Endothelial cell of umbilical vein (primary cell): ENCODE measurements around the gene COL23A1. TPM values are rescaled to one million over a fixed set of nuclear protein-coding genes. Genes with fewer than 3 reads are reported as not detected.

Experiments used
- BruUV-seq: library from RNA; stranded (reverse); fragments of 400-500 nt; replicated peaks from 2 replicates; lab custom pipeline; 2021; lab: Mats Ljungman, UMichigan
- CTCF ChIA-PET: fragments of 300-600, 350-600 bp; sonication (Branson Sonifier 250); formaldehyde crosslinking; loops from one replicate; lab custom pipeline; 2021; ENCODE audit warnings: antibody characterized with exemption, inconsistent platforms; lab: Charles Lee
- POLR2A ChIA-PET: fragments of 300-600, 350-600 bp; sonication (Branson Sonifier 250); formaldehyde crosslinking; loops from one replicate; lab custom pipeline; 2021; ENCODE audit warnings: antibody characterized with exemption, inconsistent platforms; lab: Charles Lee
- DNase-seq: peaks from one replicate; pipeline ENCODE4 v3.0.0-alpha.2; 2011; ENCODE audit warnings: low read depth, low spot score
- FAIRE-seq: peaks from 2 replicates; lab custom pipeline; 2011; peaks lifted over from hg19 to GRCh38; lab: Jason Lieb, UNC
- H2AFZ ChIP-seq: 2 replicates; pipeline ENCODE4 v1.6.0; 2012; ENCODE audit warnings: low read depth, low read length, control low read depth, inconsistent platforms
- H3K27ac ChIP-seq: 2 replicates; pipeline ENCODE4 v1.5.1; 2011; ENCODE audit warnings: low read depth, mild to moderate bottlenecking, control low read depth, low read length, moderate library complexity; ENCODE audit not compliant: insufficient read depth
- H3K27me3 ChIP-seq, 2 experiments: 2 replicates each; pipeline versions ENCODE4 v1.6.0 to v1.6.1; 2011; ENCODE audit warnings: low read length in 2 of 2, mixed read lengths in 1 of 2; ENCODE audit not compliant: control insufficient read depth in 2 of 2, insufficient read depth in 2 of 2
- H3K36me3 ChIP-seq, 2 experiments: 2 replicates in 1 of 2; 3 replicates in 1 of 2; pipeline ENCODE4 v1.5.1; 2011; ENCODE audit warnings: low read length in 2 of 2, mild to moderate bottlenecking in 1 of 2, moderate library complexity in 1 of 2; ENCODE audit not compliant: control insufficient read depth in 2 of 2, insufficient read depth in 2 of 2; ENCODE audit errors: extremely low read depth in 1 of 2
- H3K4me1 ChIP-seq: 3 replicates; pipeline ENCODE4 v1.5.1; 2011; ENCODE audit warnings: mild to moderate bottlenecking, low read length; ENCODE audit not compliant: control insufficient read depth, insufficient read depth; ENCODE audit errors: extremely low read depth
- H3K4me2 ChIP-seq: 2 replicates; pipeline ENCODE4 v1.6.1; 2011; ENCODE audit warnings: low read length, control low read depth, mixed read lengths; ENCODE audit not compliant: insufficient read depth
- H3K4me3 ChIP-seq, 3 experiments: fragments of 200-600 bp in 1 of 3; sonication (generic), shearing (Covaris generic) in 1 of 3; replicated peaks in 1 of 3; 2 replicates each; pipeline ENCODE4 v1.5.1; 2011 to 2016; ENCODE audit warnings: control low read depth in 3 of 3, low read length in 3 of 3, mild to moderate bottlenecking in 2 of 3, inconsistent platforms in 1 of 3, low read depth in 1 of 3, moderate library complexity in 1 of 3; ENCODE audit not compliant: insufficient read depth in 1 of 3
- H3K79me2 ChIP-seq: 2 replicates; pipeline ENCODE4 v1.6.0; 2012; ENCODE audit warnings: low read length, inconsistent platforms; ENCODE audit not compliant: control insufficient read depth, insufficient read depth
- H3K9ac ChIP-seq: replicated peaks from 2 replicates; pipeline ENCODE3; 2011; ENCODE audit warnings: low read length, control low read depth; ENCODE audit not compliant: insufficient read depth; ENCODE audit errors: extremely low read depth
- H3K9me1 ChIP-seq: replicated peaks from 3 replicates; pipeline ENCODE4 v1.6.0; 2011; ENCODE audit warnings: mild to moderate bottlenecking, low read length; ENCODE audit not compliant: control insufficient read depth, insufficient read depth; ENCODE audit errors: extremely low read depth
- H3K9me3 ChIP-seq: replicated peaks from 2 replicates; pipeline ENCODE4 v1.5.1; 2012; ENCODE audit warnings: low read length, inconsistent platforms; ENCODE audit not compliant: control insufficient read depth, insufficient read depth
- H4K20me1 ChIP-seq: replicated peaks from 2 replicates; pipeline ENCODE3; 2011; ENCODE audit warnings: mild to moderate bottlenecking, low read length; ENCODE audit not compliant: control insufficient read depth, insufficient read depth; ENCODE audit errors: extremely low read depth
- CTCF ChIP-seq, 2 donors: IDR thresholded peaks; 1 replicate in 1 of 2; 2 replicates in 1 of 2; pipeline ENCODE4 v1.5.1; 2011; ENCODE audit warnings: low read length in 2 of 2, mild to moderate bottlenecking in 2 of 2, moderate library complexity in 2 of 2, control low read depth in 1 of 2, inconsistent platforms in 1 of 2, low read depth in 1 of 2; ENCODE audit not compliant: insufficient read depth in 1 of 2; ENCODE audit errors: extremely low read depth in 1 of 2
- EZH2 ChIP-seq: IDR thresholded peaks from 2 replicates; pipeline ENCODE4 v1.6.1; 2012; ENCODE audit warnings: borderline replicate concordance, low read depth, mild to moderate bottlenecking, moderate library complexity, low read length, inconsistent platforms; ENCODE audit not compliant: severe bottlenecking
- GATA2 ChIP-seq: IDR thresholded peaks from 2 replicates; pipeline ENCODE4 v1.7.0; 2011; ENCODE audit warnings: low read depth, mild to moderate bottlenecking, moderate library complexity, mixed read lengths, low read length; ENCODE audit not compliant: insufficient read length, insufficient read depth
- JUN ChIP-seq: IDR thresholded peaks from 2 replicates; pipeline ENCODE4 v1.6.1; 2011; ENCODE audit warnings: borderline replicate concordance, low read depth; ENCODE audit not compliant: insufficient read length, insufficient read depth
- MAX ChIP-seq: IDR thresholded peaks from 2 replicates; pipeline ENCODE4 v1.6.1; 2011; ENCODE audit not compliant: insufficient read depth, insufficient read length
- MYC ChIP-seq: IDR thresholded peaks from one replicate; pipeline ENCODE4 v1.6.1; 2011; ENCODE audit warnings: mild to moderate bottlenecking, low read depth, low read length
- POLR2AphosphoS5 ChIP-seq: IDR thresholded peaks from 2 replicates; pipeline ENCODE4 v1.6.1; 2012; ENCODE audit warnings: low read depth, mild to moderate bottlenecking, control low read depth, low read length, moderate library complexity; ENCODE audit not compliant: insufficient read depth
- dilution Hi-C: fragments of 300-500 bp; cut with MboI; formaldehyde crosslinking; loops from one replicate; pipeline ENCODE4 v1.15.0; 2019; ENCODE audit warnings: low sequenced_read_pairs; ENCODE audit not compliant: extremely low pct_ligation_motif_present
- intact Hi-C: fragments of 100-400 bp; cut with micrococcal nuclease; formaldehyde crosslinking; loops from one replicate; pipeline ENCODE4 v1.10.0; 2022
- polyA plus RNA-seq, 4 experiments: library from polyadenylated mRNA; depleted of rRNA in 3 of 4; stranded (reverse) in 3 of 4; unstranded in 1 of 4; fragments of >200 nt; gene quantifications; 2 replicates each; pipeline versions ENCODE4 v1.2.1 to v1.2.3, GENCODE V29; 2011 to 2012; ENCODE audit warnings: missing spikeins in 1 of 4
- total RNA-seq: library from RNA; stranded (reverse); gene quantifications from 2 replicates; pipeline ENCODE4 v1.2.3, GENCODE V29; 2021

Gene COL23A1
- total and polyA plus RNA-seq, 2 donors (not counting 3 experiments of a cell fraction or from before 2014, with no cell fraction given), result not detected

GRCh38 chr5:178479261-178479660, 110.9 kb downstream of the COL23A1 start:
- no peak overlapping the region for H3K4me2 ChIP-seq
- H4K20me1 ChIP-seq, result no peaks in the 10 kb centered on the region
- DNase-seq (no peak), FAIRE-seq (no peak)
- no peaks in the 10 kb centered on the region for H3K79me2 ChIP-seq
- TF ChIP-seq POLR2AphosphoS5 (no peak), MAX (no peak), EZH2 (no peak), GATA2 (no peak), CTCF (IDR thresholded peaks at IDR 0.05; ENCODE audit: extremely low read depth in 1 of 2, insufficient read depth in 1 of 2, low read depth in 1 of 2, low read length in 2 of 2) (no peak), MYC (no peak), JUN (no peak)
- POLR2A ChIA-PET, result no interaction called here
- no peaks in the 10 kb centered on the region for H3K27me3 ChIP-seq
- intact Hi-C loops (no loop called here), dilution Hi-C loops (no loop called here)
- no peaks in the 10 kb centered on the region for H3K36me3 ChIP-seq
- no peak overlapping the region for H3K27ac ChIP-seq
- no TSS peak for BruUV-seq
- H2AFZ ChIP-seq, result no peak overlapping the region
- H3K4me1 ChIP-seq, result no peaks in the 10 kb centered on the region
- no peaks in the 10 kb centered on the region for H3K9me3 ChIP-seq
- CTCF ChIA-PET, result no interaction called here
- no peak overlapping the region for H3K4me3 ChIP-seq
- H3K9ac ChIP-seq, result no peak overlapping the region
- H3K9me1 ChIP-seq, result no peaks in the 10 kb centered on the region
